Right lobe of liver (tissue), 4 donors: ENCODE results near the gene CLASRP.

Experiments used
- CTCF ChIP-seq, 4 donors: fragments of 200-600 bp in 3 of 4; fragments of 450-650 bp in 1 of 4; IDR thresholded peaks; one replicate each; pipeline versions ENCODE4 v1.5.1 to v1.8.0; 2016 to 2022; ENCODE audit warnings: antibody characterized with exemption in 4 of 4, mild to moderate bottlenecking in 2 of 4
- POLR2A ChIP-seq: fragments of 450-650 bp; IDR thresholded peaks from one replicate; pipeline ENCODE4 v1.6.1; 2017; ENCODE audit warnings: antibody characterized with exemption, mild to moderate bottlenecking
- donor health status: DM: no; HTN: no; CAD: no.
- donor health status: DM: no; HTN: no; CAD: no.
- donor health status: DM: no; HTN: yes; CAD: no.

GRCh38 chr19:45100846-45101252 lies 62.0 kb downstream of the CLASRP start:
- no peak for TF ChIP-seq CTCF (IDR thresholded peaks at IDR 0.05)
- no peak for TF ChIP-seq POLR2A
